Fibroblast of skin of right quadriceps (primary cell): ENCODE measurements around the gene REN.

Experiments
- DNase-seq: peaks from one replicate; pipeline ENCODE4 v3.0.0-alpha.2; 2013

The REN gene

GRCh38 chr1:204190212-204191211, 24.4 kb upstream of the REN start:
- DNase-seq, result peak; percentile 65

DNA sequence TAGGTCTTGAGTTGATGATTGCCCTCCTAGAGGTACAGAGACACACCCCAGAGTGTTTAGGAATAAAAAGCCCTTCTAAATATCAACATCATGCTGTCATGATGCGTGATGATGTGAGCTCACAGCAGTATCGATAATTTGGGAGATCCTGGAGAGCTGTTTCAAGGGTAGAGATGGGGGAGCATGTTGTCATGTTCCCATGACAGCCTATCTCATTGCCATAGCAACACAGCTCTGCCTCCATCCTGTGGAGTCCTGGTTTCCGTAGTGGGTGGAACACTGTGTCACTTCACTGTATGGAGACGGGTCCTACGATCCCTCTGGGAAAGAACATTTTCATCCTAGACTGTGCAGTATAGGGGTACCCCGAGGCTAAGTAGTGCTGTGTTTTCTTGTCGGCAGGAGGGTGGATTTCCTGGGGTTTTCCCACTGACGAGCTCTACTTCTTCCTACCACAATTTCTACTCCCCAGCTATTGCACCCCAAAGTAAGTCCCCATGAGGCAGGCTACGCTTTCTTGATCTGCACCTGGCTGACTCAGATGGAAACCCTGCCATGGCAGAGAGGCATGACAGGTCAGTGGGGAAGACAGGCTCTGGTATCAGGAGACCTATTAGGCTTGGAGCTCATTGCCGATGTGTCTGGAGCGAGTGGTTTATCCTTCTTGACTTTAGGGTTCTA, 23.0 kb upstream of the REN start:
- DNase-seq, result no peak

DNA sequence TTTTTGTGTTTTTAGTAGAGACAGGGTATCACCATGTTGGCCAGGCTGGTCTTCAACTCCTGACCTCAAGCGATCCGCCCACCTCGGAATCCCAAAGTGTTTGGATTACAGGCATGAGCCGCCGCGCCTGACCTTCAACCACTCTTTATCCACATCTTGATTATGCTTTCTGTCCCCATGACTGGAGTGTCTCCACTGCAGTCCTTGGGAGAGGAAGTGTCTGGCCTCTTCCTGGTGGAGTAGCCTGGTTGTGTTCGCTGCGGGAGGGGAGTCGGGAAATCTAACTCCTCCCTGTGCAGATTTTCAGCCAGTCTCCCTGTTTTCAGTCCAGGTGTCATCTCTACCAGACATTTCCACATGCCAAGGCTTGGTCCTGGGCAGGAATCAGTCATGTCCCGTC, 20.5 kb upstream of the REN start:
- DNase-seq, result no peak

DNA sequence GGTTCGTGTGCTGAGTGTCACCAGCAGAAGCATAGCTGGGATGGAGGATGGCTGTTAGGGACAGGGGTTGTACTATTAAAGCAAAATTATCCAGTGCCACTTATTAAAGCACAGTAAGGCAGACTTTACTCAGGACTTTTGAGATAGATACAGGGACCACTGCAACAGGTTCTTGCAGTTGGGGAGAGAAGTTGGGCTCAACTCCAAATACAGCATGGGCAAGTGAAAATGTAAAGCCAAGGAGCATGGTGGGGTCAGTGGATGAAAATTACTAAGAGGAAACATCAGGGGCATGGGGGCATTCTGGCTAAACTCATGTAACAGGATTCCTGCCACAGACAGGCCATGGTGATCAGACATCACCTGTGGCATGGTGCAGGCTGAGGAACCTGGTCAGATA, 15.0 kb upstream of the REN start:
- DNase-seq, result no peak

GRCh38 chr1:204180133-204180532, 14.0 kb upstream of the REN start:
- DNase-seq, result no peak

DNA sequence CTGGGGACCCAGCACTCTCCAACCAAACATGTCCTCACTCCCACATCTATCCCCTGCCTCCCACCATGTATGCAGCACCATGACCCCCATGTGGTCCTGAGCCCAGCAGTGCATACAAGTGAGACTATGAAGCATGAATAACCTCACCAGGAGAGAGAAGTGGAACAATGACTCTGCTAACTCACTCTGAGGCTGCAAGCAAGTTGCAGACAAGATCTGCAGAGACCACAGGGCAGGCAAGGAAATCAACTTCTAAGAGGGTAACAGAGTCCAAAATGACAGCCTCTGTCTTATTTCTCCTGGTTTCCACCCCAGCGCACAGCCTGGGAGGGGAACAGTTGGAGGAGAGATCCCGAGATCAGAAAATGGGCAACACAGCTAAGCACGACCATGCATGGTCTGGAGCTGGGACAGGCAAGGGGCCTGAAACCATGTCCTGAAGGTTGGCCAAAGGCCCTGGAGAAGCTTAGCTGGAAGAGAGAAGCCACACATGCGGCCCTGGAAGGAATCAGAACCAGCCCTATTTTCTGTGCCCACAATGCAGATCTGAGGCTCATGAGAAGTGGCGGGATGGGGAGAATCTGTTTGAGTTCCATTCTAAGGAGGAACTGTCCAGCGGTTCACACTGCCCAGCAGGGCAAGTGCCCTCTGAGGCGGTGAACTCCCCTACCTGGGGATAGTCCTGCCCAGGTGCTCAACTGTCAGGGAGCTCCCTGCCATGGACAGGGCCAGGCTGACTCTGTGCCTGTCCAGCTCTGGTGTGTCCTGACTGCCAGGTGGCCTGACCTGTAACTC, 12.5 kb upstream of the REN start:
- DNase-seq, result no peak

- no peak for DNase-seq
Measured at GRCh38 chr1:204177133-204177532, 11.0 kb upstream of the REN start.

DNA sequence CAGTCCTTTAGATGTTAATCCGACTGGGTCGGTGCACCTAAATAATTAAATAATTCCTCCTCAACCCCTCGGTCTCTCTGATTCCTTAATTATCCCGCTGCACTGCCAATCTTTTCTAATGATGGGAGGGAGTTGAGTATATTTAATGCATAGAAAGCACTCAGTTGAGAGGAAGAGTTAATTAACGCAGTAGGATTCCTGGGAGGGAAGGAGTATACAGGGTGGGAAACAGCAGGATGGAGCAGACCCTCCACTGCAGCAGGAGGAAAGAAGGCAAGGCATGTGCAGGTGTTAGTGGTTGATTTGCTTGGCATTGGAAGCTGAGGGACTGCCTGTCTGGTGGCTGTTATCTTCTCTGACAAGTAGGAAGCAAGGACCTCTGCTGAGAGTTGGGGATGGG, 9.9 kb upstream of the REN start:
- DNase-seq, result no peak

- no peak for DNase-seq
Measured at GRCh38 chr1:204174958-204175357, 8.8 kb upstream of the REN start.

- no peak for DNase-seq
Measured at GRCh38 chr1:204172404-204173029, 6.4 kb upstream of the REN start.

- peak; percentile 69 for DNase-seq
Measured at GRCh38 chr1:204171751-204172178, 5.6 kb upstream of the REN start.

DNA sequence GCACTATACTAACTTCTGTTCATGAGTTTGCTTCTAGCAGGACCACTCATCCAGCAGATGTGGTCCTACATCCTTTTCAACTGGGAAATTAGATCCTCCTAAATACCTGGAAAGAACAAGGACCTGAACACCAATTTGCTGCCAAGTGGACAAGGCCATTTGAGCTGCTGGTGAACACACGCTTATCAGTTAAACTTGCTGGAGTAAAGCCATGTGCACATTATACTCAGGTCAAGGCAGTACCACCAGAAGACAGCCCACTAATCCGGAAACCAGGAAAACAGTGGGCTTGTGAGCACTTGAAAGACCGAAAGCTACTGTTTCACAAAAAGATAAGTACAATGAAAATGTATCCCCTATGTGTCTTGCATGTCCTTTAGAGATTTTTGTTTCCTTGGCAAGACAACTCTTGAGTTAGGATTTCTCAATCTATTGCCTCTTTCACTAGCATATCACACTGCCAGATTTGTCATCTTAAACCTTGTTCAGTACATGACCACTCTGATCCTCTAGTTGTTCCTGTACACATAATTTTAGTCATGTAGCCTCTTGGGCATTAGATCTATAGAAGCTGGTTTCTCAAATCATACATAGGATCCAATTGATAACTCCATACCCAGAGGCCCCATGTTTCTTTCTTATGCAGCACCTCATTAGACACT, 4.5 kb upstream of the REN start:
- no peak for DNase-seq

GRCh38 chr1:204169858-204170257, 3.7 kb upstream of the REN start:
- no peak for DNase-seq

- no peak for DNase-seq
Measured at GRCh38 chr1:204167730-204168129, 1.6 kb upstream of the REN start.

DNA sequence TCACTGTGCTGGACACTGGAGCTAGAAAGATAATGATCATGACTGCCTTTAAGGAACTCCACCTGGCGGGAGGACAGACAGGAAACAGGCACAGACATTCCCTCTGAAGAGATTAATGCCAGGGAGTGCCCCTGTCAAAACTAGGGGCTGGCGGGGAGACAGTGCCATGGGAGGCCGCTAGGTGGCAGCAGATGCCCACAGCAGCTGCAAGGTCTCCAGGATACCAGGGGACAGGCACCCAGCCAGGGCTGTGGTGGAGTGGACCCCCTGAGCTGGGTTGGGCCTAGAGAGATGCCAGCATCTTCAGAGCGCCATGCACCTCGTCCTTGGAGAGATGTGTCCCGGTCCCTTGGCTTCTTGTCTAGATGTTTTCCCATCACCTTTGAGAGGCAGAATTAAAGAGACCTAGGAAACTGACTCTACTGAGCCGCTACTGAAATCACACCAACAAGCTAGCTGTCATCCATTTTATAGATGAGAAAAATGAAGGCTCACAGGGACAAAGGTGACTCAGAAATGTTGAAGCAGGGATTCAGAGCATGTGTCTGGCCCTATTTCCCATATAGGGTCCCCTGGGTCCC, 3.6 kb downstream of the REN start:
- peak; percentile 60 for DNase-seq

DNA sequence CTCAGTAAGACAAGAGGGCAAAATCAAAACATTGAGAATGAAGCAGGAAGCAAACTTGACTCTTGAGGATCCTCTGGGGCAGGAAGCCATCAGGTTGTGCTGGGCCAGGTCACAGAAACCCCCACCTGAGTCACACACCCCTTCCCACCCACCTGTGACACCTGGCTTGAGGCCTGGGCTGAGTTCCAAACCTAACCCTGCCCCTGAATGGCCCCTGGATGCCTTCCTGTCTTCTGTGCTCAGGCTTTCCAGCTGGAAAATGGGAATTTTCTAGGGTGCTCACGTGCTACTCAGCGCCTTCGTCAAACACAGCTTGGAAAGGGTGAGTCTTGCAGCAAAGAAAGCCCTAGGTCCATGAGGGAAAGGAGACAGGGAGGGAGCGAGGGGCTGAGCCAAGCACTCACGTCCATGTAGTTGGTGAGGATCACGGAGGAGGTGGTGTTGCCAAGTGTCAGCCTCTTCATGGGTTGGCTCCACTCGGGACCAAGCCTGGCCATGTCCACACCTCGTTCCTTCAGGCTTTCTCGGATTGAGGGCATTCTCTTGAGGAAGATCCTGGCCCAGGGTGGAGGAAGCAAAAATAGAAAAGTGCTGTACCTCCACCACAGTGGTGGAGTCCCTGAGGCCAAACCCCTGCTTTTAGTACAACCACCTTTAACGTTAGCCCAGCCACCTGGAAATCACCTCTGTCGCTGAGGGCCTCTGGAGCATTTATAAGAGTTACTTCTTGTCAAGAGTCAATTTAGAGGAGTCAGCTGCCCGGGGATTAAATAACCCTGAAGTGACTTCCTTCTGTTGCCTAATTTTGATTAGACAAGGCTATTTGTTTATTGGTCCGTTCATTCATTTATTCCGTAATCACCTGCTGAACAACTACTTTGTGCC, 4.3 kb downstream of the REN start:
- DNase-seq, result no peak

DNA sequence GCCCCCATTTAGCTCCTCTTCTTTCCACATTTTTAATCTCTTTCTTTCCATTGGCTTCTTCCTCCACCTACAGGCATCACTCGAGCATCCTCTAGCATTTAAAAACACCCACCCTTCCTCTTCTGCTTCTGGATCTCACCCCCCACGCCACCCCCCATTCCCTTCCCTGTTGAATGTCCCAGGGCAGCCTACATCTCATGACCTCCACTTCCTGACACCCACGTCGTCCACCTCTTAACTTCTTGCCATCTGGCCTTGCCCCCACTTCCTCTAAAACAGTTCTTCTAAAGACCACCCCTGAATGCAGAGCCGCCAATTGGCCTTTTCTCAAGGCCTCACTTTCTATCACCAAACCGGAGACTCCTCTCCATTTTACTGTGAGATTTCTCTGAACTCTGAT, 8.2 kb downstream of the REN start:
- DNase-seq, result no peak

DNA sequence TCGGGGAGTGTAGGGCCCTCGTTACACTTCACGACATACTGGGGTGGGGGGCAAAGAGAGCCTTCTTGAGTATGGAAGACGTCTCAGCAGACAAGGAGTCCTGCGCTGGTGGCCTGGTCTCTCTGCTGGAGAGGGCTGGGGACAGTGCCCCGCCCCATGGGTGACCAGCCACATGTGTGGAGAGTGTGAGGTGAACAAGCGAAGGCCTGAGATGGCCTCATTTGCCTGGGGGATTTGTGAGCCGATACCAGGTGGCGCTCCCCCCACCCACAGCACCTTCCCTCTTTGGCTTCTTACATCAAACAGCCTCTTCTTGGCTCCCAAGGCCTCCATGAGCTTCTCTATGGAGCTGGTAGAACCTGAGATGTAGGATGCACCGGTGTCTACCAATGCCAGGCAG, 10.3 kb downstream of the REN start:
- no peak for DNase-seq

GRCh38 chr1:204154568-204155255, 11.4 kb downstream of the REN start:
- no peak for DNase-seq

DNA sequence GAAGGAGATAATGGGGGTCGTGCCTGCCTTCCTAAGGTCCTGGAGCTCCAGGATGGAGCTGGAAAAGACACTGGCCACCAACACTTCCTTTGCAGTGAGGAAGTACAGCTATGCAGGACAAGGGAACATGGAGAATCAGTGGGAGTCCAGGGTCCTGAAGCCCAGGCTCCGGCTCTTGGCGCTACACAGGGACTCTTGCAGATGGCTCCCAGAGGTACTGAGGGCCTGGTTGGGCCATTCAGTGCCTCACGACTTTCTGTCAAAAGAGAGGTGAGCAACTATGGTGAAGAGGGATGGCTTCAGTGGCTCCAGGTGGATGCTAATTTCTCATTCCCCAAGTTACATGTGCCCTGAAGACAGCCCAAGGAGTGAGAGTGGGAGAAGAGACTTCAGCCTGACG, 12.5 kb downstream of the REN start:
- DNase-seq, result no peak
